ENCODE measurements around the gene DGKB. TPM values are rescaled to one million over a fixed set of nuclear protein-coding genes. Genes with fewer than 3 reads are reported as not detected.

DGKB gene
- total and polyA plus RNA-seq, 9 donors = under 0.01 to 1.3 (median 0.28) TPM; not detected in 2

DNA sequence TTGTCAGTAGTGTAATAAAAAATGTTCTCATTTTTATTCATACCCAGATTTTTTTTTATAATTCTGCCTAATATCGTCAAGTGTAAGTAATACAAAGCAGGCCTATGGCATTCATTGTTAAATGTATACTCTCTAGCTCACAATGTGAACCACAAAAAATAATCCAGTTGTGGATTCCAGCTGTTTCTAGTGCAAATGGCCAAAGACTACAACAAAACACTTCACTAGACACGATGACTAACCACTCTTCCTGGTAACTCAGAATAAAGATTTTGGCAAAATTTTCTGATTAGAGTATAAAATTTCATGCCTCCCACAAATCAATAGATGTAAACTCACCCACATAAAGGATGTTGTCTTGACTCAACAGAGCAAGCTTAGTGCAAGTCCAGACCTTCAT lies 396.6 kb downstream of the DGKB start:
- no peak for TF ChIP-seq EP300 (IDR thresholded peaks at IDR 0.05)
- TF ChIP-seq CTCF (IDR thresholded peaks at IDR 0.05) = no peak
- no peak for TF ChIP-seq POLR2A (IDR thresholded peaks at IDR 0.05)
- intact Hi-C loops (cut with DNase I) = no loop called here
- DNase-seq = no peak
- Histone ChIP-seq H3K9me3 (no peaks in the 10 kb centered on the region), H3K36me3 (no peaks in the 10 kb centered on the region), H3K4me3 (no peak overlapping the region), H3K4me1 (ENCODE audit: insufficient read depth) (no peaks in the 10 kb centered on the region), H3K27ac (no peak overlapping the region), H3K27me3 (peaks cover 3% of the 10 kb centered on the region)
- 76 to 78% (median 76%) methylated on average over 2 of the region's 2 CpGs for WGBS, 3 donors

- Histone ChIP-seq H3K27me3 (peaks cover 3% of the 10 kb centered on the region), H3K36me3 (no peaks in the 10 kb centered on the region), H3K4me1 (ENCODE audit: insufficient read depth) (no peaks in the 10 kb centered on the region), H3K27ac (no peak overlapping the region), H3K4me3 (no peak overlapping the region), H3K9me3 (no peaks in the 10 kb centered on the region)
- intact Hi-C loops (cut with DNase I) = no loop called here
- WGBS, 3 donors = 65 to 74% (median 67%) methylated on average over 2 of the region's 2 CpGs
- no peak for DNase-seq
- TF ChIP-seq EP300 (IDR thresholded peaks at IDR 0.05) (no peak), CTCF (IDR thresholded peaks at IDR 0.05) (no peak), POLR2A (IDR thresholded peaks at IDR 0.05) (no peak)
Measured at GRCh38 chr7:14504134-14504533, 398.4 kb downstream of the DGKB start.

DNA sequence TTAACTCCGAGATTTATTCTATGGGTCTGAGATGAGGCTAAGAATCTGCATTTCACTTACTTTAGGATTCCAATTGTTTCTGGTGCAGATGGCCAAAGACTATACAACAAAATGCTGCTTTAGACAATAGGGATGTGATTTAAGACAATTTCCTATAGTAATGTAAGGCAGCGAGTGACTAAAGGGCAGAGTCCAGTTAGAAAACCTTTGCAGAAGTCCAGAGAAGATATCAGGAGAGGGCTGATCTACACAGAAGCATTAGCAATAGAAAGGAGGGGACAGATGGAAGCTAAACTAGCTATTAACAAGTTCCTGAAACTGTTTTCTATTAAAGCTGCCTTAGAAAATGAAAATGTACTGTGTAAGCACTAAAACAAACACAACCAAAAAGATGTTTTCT lies 398.9 kb downstream of the DGKB start:
- no peaks in the 10 kb centered on the region for H3K36me3 ChIP-seq
- H3K27me3 ChIP-seq = peaks cover 3% of the 10 kb centered on the region
- H3K4me1 ChIP-seq (ENCODE audit: insufficient read depth) = no peaks in the 10 kb centered on the region
- no peaks in the 10 kb centered on the region for H3K9me3 ChIP-seq
- no peak for DNase-seq
- TF ChIP-seq CTCF (IDR thresholded peaks at IDR 0.05) (no peak), EP300 (IDR thresholded peaks at IDR 0.05) (no peak)
- no peak overlapping the region for H3K4me3 ChIP-seq
- 87 to 91% (median 87%) methylated on average over 2 of the region's 2 CpGs for WGBS, 3 donors
- no peak overlapping the region for H3K27ac ChIP-seq
- intact Hi-C loops (cut with DNase I) = no loop called here

- TF ChIP-seq EP300 (IDR thresholded peaks at IDR 0.05) (no peak), CTCF (IDR thresholded peaks at IDR 0.05) (no peak)
- Histone ChIP-seq H3K9me3 (no peaks in the 10 kb centered on the region), H3K36me3 (no peaks in the 10 kb centered on the region), H3K27me3 (peaks cover 3% of the 10 kb centered on the region), H3K4me1 (ENCODE audit: insufficient read depth) (no peaks in the 10 kb centered on the region), H3K27ac (no peak overlapping the region), H3K4me3 (no peak overlapping the region)
- no peak for DNase-seq
- intact Hi-C loops (cut with DNase I) = no loop called here
- 91 to 94% (median 93%) methylated on average over 2 of the region's 2 CpGs for WGBS, 3 donors
Measured at GRCh38 chr7:14501436-14501835, 401.1 kb downstream of the DGKB start.

DNA sequence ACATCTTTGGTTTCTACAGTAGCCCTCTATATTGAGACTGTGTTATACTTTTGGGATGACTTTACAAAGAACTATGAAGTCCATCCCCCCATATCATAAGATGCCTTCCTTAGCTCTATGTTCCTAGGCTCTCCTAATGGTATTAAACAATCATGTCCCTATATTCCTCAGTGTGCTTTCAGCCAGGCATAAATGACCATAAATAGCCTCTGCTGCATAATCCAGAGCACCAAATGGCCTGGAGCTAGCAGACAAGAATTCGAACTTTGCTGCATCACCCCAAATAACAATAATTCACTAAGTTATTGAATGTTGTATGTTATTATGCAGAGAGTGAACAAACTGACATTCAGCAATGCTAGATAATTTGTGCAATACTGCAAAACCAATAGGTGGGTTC lies 405.2 kb downstream of the DGKB start:
- Histone ChIP-seq H3K36me3 (no peaks in the 10 kb centered on the region), H3K27ac (no peak overlapping the region), H3K9me3 (no peaks in the 10 kb centered on the region), H3K4me3 (no peak overlapping the region), H3K4me1 (ENCODE audit: insufficient read depth) (no peaks in the 10 kb centered on the region), H3K27me3 (no peaks in the 10 kb centered on the region)
- DNase-seq = no peak
- intact Hi-C loops (cut with DNase I) = no loop called here
- TF ChIP-seq EP300 (IDR thresholded peaks at IDR 0.05) = no peak
- no peak for TF ChIP-seq CTCF (IDR thresholded peaks at IDR 0.05)
- TF ChIP-seq POLR2A (IDR thresholded peaks at IDR 0.05) = no peak
- 69 to 86% (median 71%) methylated on average over 1 of the region's 1 CpG for WGBS, 3 donors

Measured in ovary (tissue), 9 donors.